T-helper 1 cell treated with Interleukin-12 subunit alpha and Interleukin-12 subunit beta and Interleukin-4 antibody, amounts not matched to agents 30 μg/mL and 1 μg/mL, for 36 hours (primary cell): Measurements from ENCODE around the gene PPM1F.
"Not testable (repeated sequence)": the region's sequence is repeated elsewhere in the genome, so short reads cannot be mapped to it uniquely, and the experiment has no call there.

Experiments
- H3K27ac Mint-ChIP-seq: one replicate; pipeline ENCODE4 v1.8.0; 2021; ENCODE audit warnings: mild to moderate bottlenecking, mixed read lengths
- H3K27me3 Mint-ChIP-seq: one replicate; pipeline ENCODE4 v1.8.0; 2021; ENCODE audit warnings: low read depth, mixed read lengths
- H3K36me3 Mint-ChIP-seq: one replicate; pipeline ENCODE4 v1.8.0; 2021; ENCODE audit warnings: low read depth, mixed read lengths
- H3K4me1 Mint-ChIP-seq: one replicate; pipeline ENCODE4 v1.8.0; 2021; ENCODE audit warnings: low read depth, mixed read lengths
- H3K4me3 Mint-ChIP-seq: one replicate; pipeline ENCODE4 v1.8.0; 2021; ENCODE audit warnings: mild to moderate bottlenecking, moderate library complexity, mixed read lengths
- H3K9me3 Mint-ChIP-seq: one replicate; pipeline ENCODE4 v1.8.0; 2021; ENCODE audit warnings: mixed read lengths

Gene PPM1F

GRCh38 chr22:21896275-21896674, 56.4 kb downstream of the PPM1F start:
- H3K4me3 Mint-ChIP-seq, H3K36me3 Mint-ChIP-seq, H3K9me3 Mint-ChIP-seq, H3K4me1 Mint-ChIP-seq, H3K27ac Mint-ChIP-seq: not testable (repeated sequence)
- peaks cover 18% of the 10 kb centered on the region for H3K27me3 Mint-ChIP-seq

- no peaks in the 10 kb centered on the region for H3K36me3 Mint-ChIP-seq
- peaks cover 15% of the 10 kb centered on the region for H3K27me3 Mint-ChIP-seq
- H3K9me3 Mint-ChIP-seq: no peaks in the 10 kb centered on the region
- no peak overlapping the region for H3K4me3 Mint-ChIP-seq
- H3K27ac Mint-ChIP-seq: no peak overlapping the region
- no peaks in the 10 kb centered on the region for H3K4me1 Mint-ChIP-seq
These were observed 57.8 kb downstream of the PPM1F start for GRCh38 chr22:21894799-21895198.

- no peaks in the 10 kb centered on the region for H3K36me3 Mint-ChIP-seq
- no peaks in the 10 kb centered on the region for H3K9me3 Mint-ChIP-seq
- no peak overlapping the region for H3K27ac Mint-ChIP-seq
- no peaks in the 10 kb centered on the region for H3K4me1 Mint-ChIP-seq
- H3K27me3 Mint-ChIP-seq: peaks cover 2% of the 10 kb centered on the region
- H3K4me3 Mint-ChIP-seq: no peak overlapping the region
These were observed 63.2 kb downstream of the PPM1F start for GRCh38 chr22:21889251-21889990.

- Mint-ChIP-seq H3K4me1 (no peaks in the 10 kb centered on the region), H3K27ac (no peak overlapping the region), H3K9me3 (no peaks in the 10 kb centered on the region), H3K27me3 (no peaks in the 10 kb centered on the region), H3K36me3 (no peaks in the 10 kb centered on the region), H3K4me3 (no peak overlapping the region)
These were observed 64.8 kb downstream of the PPM1F start for GRCh38 chr22:21887841-21888240.

- H3K27ac Mint-ChIP-seq, H3K4me1 Mint-ChIP-seq, H3K36me3 Mint-ChIP-seq, H3K9me3 Mint-ChIP-seq, H3K4me3 Mint-ChIP-seq: not testable (repeated sequence)
- H3K27me3 Mint-ChIP-seq: peaks cover 13% of the 10 kb centered on the region
These were observed 68.7 kb downstream of the PPM1F start for GRCh38 chr22:21883930-21884329.

GRCh38 chr22:21882754-21883333, 69.8 kb downstream of the PPM1F start:
- not testable (repeated sequence) for H3K4me1 Mint-ChIP-seq, H3K4me3 Mint-ChIP-seq, H3K36me3 Mint-ChIP-seq, H3K27ac Mint-ChIP-seq, H3K9me3 Mint-ChIP-seq
- H3K27me3 Mint-ChIP-seq: peaks cover 13% of the 10 kb centered on the region

- Mint-ChIP-seq H3K27me3 (peaks cover 13% of the 10 kb centered on the region), H3K9me3 (no peaks in the 10 kb centered on the region), H3K4me1 (no peaks in the 10 kb centered on the region), H3K36me3 (no peaks in the 10 kb centered on the region), H3K27ac (no peak overlapping the region), H3K4me3 (no peak overlapping the region)
These were observed 70.6 kb downstream of the PPM1F start for GRCh38 chr22:21881841-21882753.

GRCh38 chr22:21876486-21877176, 76.0 kb downstream of the PPM1F start:
- no peaks in the 10 kb centered on the region for H3K9me3 Mint-ChIP-seq
- H3K4me1 Mint-ChIP-seq: peaks cover 6% of the 10 kb centered on the region
- peak overlapping the region; percentile 68 for H3K27ac Mint-ChIP-seq
- H3K36me3 Mint-ChIP-seq: peaks cover 2% of the 10 kb centered on the region
- peaks cover 27% of the 10 kb centered on the region for H3K27me3 Mint-ChIP-seq
- H3K4me3 Mint-ChIP-seq: no peak overlapping the region

DNA sequence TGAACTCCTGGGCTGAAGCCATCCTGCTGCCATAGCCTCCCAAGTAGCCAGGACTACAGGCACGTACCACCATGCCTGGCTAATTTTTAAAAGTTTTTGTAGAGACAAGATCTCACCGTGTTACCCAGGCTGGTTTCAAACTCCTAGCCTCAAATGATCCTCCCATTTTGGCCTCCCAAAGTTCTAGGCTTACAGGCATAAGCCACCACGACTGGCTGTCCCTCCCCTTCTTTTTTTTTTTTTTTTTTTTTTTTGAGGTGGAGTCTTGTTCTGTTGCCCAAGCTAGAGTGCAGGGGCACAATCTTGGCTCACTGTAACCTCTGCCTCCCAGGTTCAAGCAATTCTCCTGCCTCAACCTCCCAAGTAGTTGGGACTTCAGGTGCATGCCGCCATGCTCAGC, 77.7 kb downstream of the PPM1F start:
- H3K27me3 Mint-ChIP-seq: peaks cover 31% of the 10 kb centered on the region
- not testable (repeated sequence) for H3K36me3 Mint-ChIP-seq, H3K4me3 Mint-ChIP-seq, H3K9me3 Mint-ChIP-seq, H3K27ac Mint-ChIP-seq, H3K4me1 Mint-ChIP-seq

GRCh38 chr22:21873619-21874018, 79.0 kb downstream of the PPM1F start:
- peaks cover 8% of the 10 kb centered on the region for H3K4me1 Mint-ChIP-seq

DNA sequence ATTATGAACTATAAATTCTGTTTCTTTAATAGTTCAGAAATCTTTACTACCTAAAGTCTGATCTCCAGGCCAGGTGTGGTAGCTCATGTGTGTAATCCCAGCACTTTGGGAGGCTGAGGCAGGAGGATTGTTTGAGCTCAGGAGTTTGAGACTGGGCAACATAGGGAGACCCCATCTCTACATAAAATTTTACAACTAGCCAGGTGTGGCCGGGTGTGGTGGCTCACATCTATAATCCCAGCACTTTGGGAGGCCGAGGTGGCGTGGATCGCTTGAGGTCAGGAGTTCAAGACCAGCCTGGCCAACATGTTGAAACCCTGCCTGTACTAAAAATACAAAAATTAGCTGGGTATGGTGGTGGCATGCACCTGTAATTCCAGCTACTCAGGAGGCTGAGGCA, 79.9 kb downstream of the PPM1F start:
- peaks cover 44% of the 10 kb centered on the region for H3K27me3 Mint-ChIP-seq
- not testable (repeated sequence) for H3K4me3 Mint-ChIP-seq, H3K36me3 Mint-ChIP-seq, H3K9me3 Mint-ChIP-seq, H3K27ac Mint-ChIP-seq
- H3K4me1 Mint-ChIP-seq: peaks cover 14% of the 10 kb centered on the region

More at GRCh38 chr22:21873619-21874018, 79.0 kb downstream of the PPM1F start:
- Mint-ChIP-seq H3K36me3 (peaks cover 2% of the 10 kb centered on the region), H3K27ac (no peak overlapping the region), H3K9me3 (no peaks in the 10 kb centered on the region), H3K27me3 (peaks cover 36% of the 10 kb centered on the region), H3K4me3 (no peak overlapping the region)
